ENCODE results near the gene HCST. TPM values are rescaled to one million over a fixed set of nuclear protein-coding genes. Genes with fewer than 3 reads are reported as not detected.

Gene HCST
- total RNA-seq, 1 donor from 2014 or later: not detected

DNA sequence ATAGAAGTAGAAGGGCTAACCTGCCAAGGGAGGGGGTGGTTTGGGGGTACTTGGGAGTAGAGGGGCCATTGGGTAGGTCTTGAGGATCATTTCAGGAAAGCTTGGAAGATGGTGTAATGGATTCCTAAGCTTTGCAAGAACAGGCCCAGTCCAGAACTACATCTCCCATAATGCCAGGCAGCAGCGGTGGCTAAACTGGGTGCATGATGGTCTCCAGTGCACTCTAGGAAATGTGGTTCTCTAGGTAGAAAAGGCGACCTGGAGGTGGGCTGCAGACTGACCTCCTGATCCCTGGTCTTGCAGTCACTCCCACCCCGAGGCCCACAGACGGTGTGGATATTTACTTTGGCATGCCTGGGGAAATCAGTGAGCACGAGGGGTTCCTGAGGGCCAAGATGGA lies 30.1 kb upstream of the HCST start:
- Histone ChIP-seq H3K27me3 (ENCODE audit: control insufficient read depth, insufficient read depth, low read length) (peaks cover 25% of the 10 kb centered on the region), H3K4me3 (ENCODE audit: low read depth, low read length) (no peak overlapping the region), H3K36me3 (ENCODE audit: control insufficient read depth, insufficient read depth, low read length) (no peaks in the 10 kb centered on the region)
- TF ChIP-seq CTCF (IDR thresholded peaks at IDR 0.05; ENCODE audit: insufficient read depth, low read length, poor library complexity, severe bottlenecking): no peak
- DNase-seq (ENCODE audit: low read depth): no peak

- H3K36me3 ChIP-seq (ENCODE audit: control insufficient read depth, insufficient read depth, low read length): no peaks in the 10 kb centered on the region
- DNase-seq (ENCODE audit: low read depth): no peak
- H3K4me3 ChIP-seq (ENCODE audit: low read depth, low read length): no peak overlapping the region
- peaks cover 15% of the 10 kb centered on the region for H3K27me3 ChIP-seq (ENCODE audit: control insufficient read depth, insufficient read depth, low read length)
- TF ChIP-seq CTCF (IDR thresholded peaks at IDR 0.05; ENCODE audit: insufficient read depth, low read length, poor library complexity, severe bottlenecking): no peak
Measured at GRCh38 chr19:35874392-35874930, 27.9 kb upstream of the HCST start.

DNA sequence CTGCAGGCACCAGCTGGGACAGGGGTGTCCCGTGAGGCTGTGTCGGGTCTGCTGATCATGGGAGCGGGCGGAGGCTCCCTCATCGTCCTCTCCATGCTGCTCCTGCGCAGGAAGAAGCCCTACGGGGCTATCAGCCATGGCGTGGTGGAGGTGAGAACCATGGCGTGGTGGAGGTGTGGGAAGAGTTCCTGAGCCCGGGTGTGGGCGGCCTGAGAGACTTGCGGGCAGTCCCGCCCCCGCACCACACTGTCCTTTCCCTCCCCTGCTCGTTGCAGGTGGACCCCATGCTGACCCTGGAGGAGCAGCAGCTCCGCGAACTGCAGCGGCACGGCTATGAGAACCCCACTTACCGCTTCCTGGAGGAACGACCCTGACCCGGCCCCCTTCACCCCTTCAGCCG lies 23.3 kb upstream of the HCST start:
- no peak for DNase-seq (ENCODE audit: low read depth)
- TF ChIP-seq CTCF (IDR thresholded peaks at IDR 0.05; ENCODE audit: insufficient read depth, low read length, poor library complexity, severe bottlenecking): no peak
- Histone ChIP-seq H3K36me3 (ENCODE audit: control insufficient read depth, insufficient read depth, low read length) (no peaks in the 10 kb centered on the region), H3K27me3 (ENCODE audit: control insufficient read depth, insufficient read depth, low read length) (peaks cover 7% of the 10 kb centered on the region), H3K4me3 (ENCODE audit: low read depth, low read length) (no peak overlapping the region)

DNA sequence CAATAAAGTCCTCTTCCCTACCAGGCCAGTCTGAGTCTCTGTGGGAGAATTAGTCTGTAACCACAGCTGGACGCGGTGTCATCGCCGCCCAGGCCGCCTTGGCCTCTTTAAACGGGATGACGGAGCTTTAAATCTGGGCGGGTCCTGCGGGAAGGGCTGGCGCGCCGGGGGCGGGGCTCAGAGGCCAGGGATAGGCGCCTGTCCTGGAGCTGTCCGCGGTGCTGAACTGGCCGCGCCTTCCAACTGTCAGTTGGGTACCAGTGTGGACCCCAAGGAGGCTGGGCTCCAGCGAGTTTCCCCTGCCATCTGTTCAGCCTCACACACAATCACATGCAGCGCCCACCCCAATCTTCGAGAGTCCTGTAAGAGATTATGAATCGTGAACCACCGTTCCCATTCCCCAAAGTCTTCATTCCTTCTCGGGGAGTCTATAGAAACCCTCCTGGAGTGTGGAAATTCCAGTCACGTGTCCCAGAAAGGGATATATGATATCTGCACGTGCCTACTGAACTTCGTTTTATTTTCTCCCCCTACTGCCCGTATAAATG lies 22.5 kb upstream of the HCST start:
- peak; percentile 61 for DNase-seq (ENCODE audit: low read depth)
- peaks cover 7% of the 10 kb centered on the region for H3K27me3 ChIP-seq (ENCODE audit: control insufficient read depth, insufficient read depth, low read length)
- H3K4me3 ChIP-seq (ENCODE audit: low read depth, low read length): no peak overlapping the region
- TF ChIP-seq CTCF (IDR thresholded peaks at IDR 0.05; ENCODE audit: insufficient read depth, low read length, poor library complexity, severe bottlenecking): no peak
- H3K36me3 ChIP-seq (ENCODE audit: control insufficient read depth, insufficient read depth, low read length): no peaks in the 10 kb centered on the region

- H3K36me3 ChIP-seq (ENCODE audit: control insufficient read depth, insufficient read depth, low read length): no peaks in the 10 kb centered on the region
Measured at GRCh38 chr19:35882114-35882832, 20.1 kb upstream of the HCST start.

More at GRCh38 chr19:35882114-35882832, 20.1 kb upstream of the HCST start:
- no peak overlapping the region for H3K4me3 ChIP-seq (ENCODE audit: low read depth, low read length)
- H3K27me3 ChIP-seq (ENCODE audit: control insufficient read depth, insufficient read depth, low read length): peaks cover 7% of the 10 kb centered on the region
- DNase-seq (ENCODE audit: low read depth): no peak
- peak; percentile 41 for TF ChIP-seq CTCF (IDR thresholded peaks at IDR 0.05; ENCODE audit: insufficient read depth, low read length, poor library complexity, severe bottlenecking)
